PC-9 (cell line): ENCODE results near the gene CAMTA1. TPM values are rescaled to one million over a fixed set of nuclear protein-coding genes. Genes with fewer than 3 reads are reported as not detected.

ENCODE experiments used
- BruUV-seq: library from RNA; stranded (reverse); fragments of 400-500 nt; replicated peaks from 2 replicates; lab custom pipeline; 2021; lab: Mats Ljungman, UMichigan
- CTCF ChIA-PET: fragments of 300-600 bp; sonication (Branson Sonifier 250); formaldehyde crosslinking; loops from one replicate; lab custom pipeline; 2022; ENCODE audit warnings: antibody characterized with exemption; lab: Charles Lee
- POLR2A ChIA-PET: fragments of 300-600 bp; sonication (Branson Sonifier 250); formaldehyde crosslinking; loops from one replicate; lab custom pipeline; 2022; ENCODE audit warnings: antibody characterized with exemption; ENCODE audit not compliant: unreplicated experiment; lab: Charles Lee
- DNase-seq, 2 experiments: peaks; one replicate each; pipeline versions ENCODE4 v3.0.0 to v3.0.0-alpha.2; 2015 to 2022; ENCODE audit warnings: mixed read lengths in 1 of 2
- H2AFZ ChIP-seq: fragments of 200-600 bp; sonication (generic); 2 replicates; pipeline ENCODE4 v1.8.1; 2017; ENCODE audit warnings: antibody characterized with exemption
- H3F3A ChIP-seq: fragments of 200-600 bp; sonication (generic); 2 replicates; pipeline ENCODE4 v1.8.1; 2017; ENCODE audit warnings: antibody characterized with exemption, mild to moderate bottlenecking, low read depth; ENCODE audit not compliant: insufficient read depth
- H3K27ac ChIP-seq: fragments of 200-600 bp; sonication (generic); 2 replicates; pipeline ENCODE4 v1.6.1; 2016; ENCODE audit warnings: mixed run types
- H3K27me3 ChIP-seq: fragments of 200-600 bp; sonication (generic); 2 replicates; pipeline ENCODE4 v1.6.1; 2016; ENCODE audit warnings: low read depth, mixed run types; ENCODE audit not compliant: insufficient read depth
- H3K36me3 ChIP-seq: fragments of 200-600 bp; sonication (generic); 2 replicates; pipeline ENCODE4 v1.6.1; 2016; ENCODE audit warnings: low read depth, mixed run types
- H3K4me1 ChIP-seq: fragments of 200-600 bp; sonication (generic); replicated peaks from 2 replicates; pipeline ENCODE4 v1.6.1; 2016; ENCODE audit warnings: mixed run types; ENCODE audit not compliant: insufficient read depth
- H3K4me2 ChIP-seq: fragments of 200-600 bp; sonication (generic); 2 replicates; pipeline ENCODE4 v1.6.1; 2017; ENCODE audit warnings: mixed run types
- H3K4me3 ChIP-seq: fragments of 200-600 bp; sonication (generic); 2 replicates; pipeline ENCODE4 v1.6.1; 2016; ENCODE audit warnings: mixed run types
- H3K79me2 ChIP-seq: fragments of 200-600 bp; sonication (generic); 2 replicates; pipeline ENCODE4 v1.6.1; 2017; ENCODE audit warnings: low read depth, mixed run types
- H3K9me2 ChIP-seq: fragments of 200-600 bp; sonication (generic); 2 replicates; pipeline ENCODE4 v1.8.1; 2017; ENCODE audit warnings: mild to moderate bottlenecking; ENCODE audit not compliant: insufficient read depth
- H3K9me3 ChIP-seq: fragments of 200-600 bp; sonication (generic); 2 replicates; pipeline ENCODE4 v1.8.1; 2016; ENCODE audit warnings: low read depth; ENCODE audit not compliant: insufficient read depth
- H4K20me1 ChIP-seq: fragments of 200-600 bp; sonication (generic); 2 replicates; pipeline ENCODE4 v1.8.1; 2017; ENCODE audit not compliant: insufficient read depth
- EZH2 ChIP-seq: fragments of 200-600 bp; sonication (generic); IDR thresholded peaks from 2 replicates; pipeline ENCODE4 v1.8.0; 2017; ENCODE audit warnings: antibody characterized with exemption, low read depth
- intact Hi-C: fragments of 100-400 bp; cut with micrococcal nuclease; formaldehyde crosslinking; loops from one replicate; pipeline ENCODE4 v1.10.0; 2022; ENCODE audit not compliant: unreplicated experiment
- total RNA-seq: library from RNA; stranded (reverse); gene quantifications from 2 replicates; pipeline ENCODE4 v1.2.3, GENCODE V29; 2021
- TF ChIP-seq, protein P1 (sequence below): fragments of 200-600 bp; sonication (generic); conservative IDR thresholded peaks from 2 replicates; pipeline ENCODE4 v1.6.1; 2017; ENCODE audit warnings: mixed run types, antibody characterized with exemption, mild to moderate bottlenecking, moderate library complexity

The CAMTA1 gene
- total RNA-seq, 1 experiment from 2014 or later: 72.3 TPM

- no peaks in the 10 kb centered on the region for H3K9me2 ChIP-seq
- no peaks in the 10 kb centered on the region for H3K79me2 ChIP-seq
- H3F3A ChIP-seq: peaks cover 10% of the 10 kb centered on the region; the same call in 1 of the 2 replicates
- peak; percentile 84 to 99 for DNase-seq
- no peaks in the 10 kb centered on the region for H3K27me3 ChIP-seq
- intact Hi-C loops: loop anchor here (1.0 kb wide), 1 partner anchor 177 kb away; the partner anchor contains the start of gene PARK7
- CTCF ChIA-PET: no interaction called here
- H3K9me3 ChIP-seq: no peaks in the 10 kb centered on the region
- H3K4me3 ChIP-seq: peak within 1 kb of the TSS; percentile 58
- peak within 1 kb of the TSS; percentile 85 for H2AFZ ChIP-seq
- no TSS peak for BruUV-seq
- peak within 1 kb of the TSS; percentile 39; the same call in 1 of the 2 replicates for H3K27ac ChIP-seq
- no peak for TF ChIP-seq EZH2
- H4K20me1 ChIP-seq: no peaks in the 10 kb centered on the region
- H3K4me2 ChIP-seq: peak within 1 kb of the TSS; percentile 74
- POLR2A ChIA-PET: interaction anchor here (0.8 kb wide), 1 partner anchor 1771 kb away, joined by 16 read pairs; no protein-coding TSS in a partner anchor
- no peaks in the 10 kb centered on the region for H3K4me1 ChIP-seq
- 0 out of 2 replicates have a peak, but pooled peaks cover 5% of the 10 kb centered on the region for H3K36me3 ChIP-seq
These were observed 998.7 kb downstream of the CAMTA1 start, which contains the start of gene PER3 for GRCh38 chr1:7783826-7784491. PER3 (plus strand) TSS chr1:7784291; CDS start chr1:7784878, 587 bp downstream.

GRCh38 chr1:7784492-7785071 is 999.3 kb downstream of the CAMTA1 start:
- H3K36me3 ChIP-seq: 0 out of 2 replicates have a peak, but pooled peaks cover 5% of the 10 kb centered on the region
- no peaks in the 10 kb centered on the region for H3K9me2 ChIP-seq
- peak overlapping the region; percentile 39; the same call in 1 of the 2 replicates for H3K27ac ChIP-seq
- H3K27me3 ChIP-seq: no peaks in the 10 kb centered on the region
- H2AFZ ChIP-seq: no peak overlapping the region
- no peaks in the 10 kb centered on the region for H4K20me1 ChIP-seq
- peaks cover 10% of the 10 kb centered on the region; the same call in 1 of the 2 replicates for H3F3A ChIP-seq
- no peak for DNase-seq
- BruUV-seq: TSS peak; percentile 43
- H3K4me3 ChIP-seq: peak overlapping the region; percentile 57; the same call in 1 of the 2 replicates
- ChIA-PET POLR2A (no interaction called here), CTCF (no interaction called here)
- no peaks in the 10 kb centered on the region for H3K9me3 ChIP-seq
- intact Hi-C loops: no loop called here
- TF ChIP-seq, protein P1, sequence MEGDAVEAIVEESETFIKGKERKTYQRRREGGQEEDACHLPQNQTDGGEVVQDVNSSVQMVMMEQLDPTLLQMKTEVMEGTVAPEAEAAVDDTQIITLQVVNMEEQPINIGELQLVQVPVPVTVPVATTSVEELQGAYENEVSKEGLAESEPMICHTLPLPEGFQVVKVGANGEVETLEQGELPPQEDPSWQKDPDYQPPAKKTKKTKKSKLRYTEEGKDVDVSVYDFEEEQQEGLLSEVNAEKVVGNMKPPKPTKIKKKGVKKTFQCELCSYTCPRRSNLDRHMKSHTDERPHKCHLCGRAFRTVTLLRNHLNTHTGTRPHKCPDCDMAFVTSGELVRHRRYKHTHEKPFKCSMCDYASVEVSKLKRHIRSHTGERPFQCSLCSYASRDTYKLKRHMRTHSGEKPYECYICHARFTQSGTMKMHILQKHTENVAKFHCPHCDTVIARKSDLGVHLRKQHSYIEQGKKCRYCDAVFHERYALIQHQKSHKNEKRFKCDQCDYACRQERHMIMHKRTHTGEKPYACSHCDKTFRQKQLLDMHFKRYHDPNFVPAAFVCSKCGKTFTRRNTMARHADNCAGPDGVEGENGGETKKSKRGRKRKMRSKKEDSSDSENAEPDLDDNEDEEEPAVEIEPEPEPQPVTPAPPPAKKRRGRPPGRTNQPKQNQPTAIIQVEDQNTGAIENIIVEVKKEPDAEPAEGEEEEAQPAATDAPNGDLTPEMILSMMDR: no peak
- TF ChIP-seq EZH2: no peak
- H3K4me2 ChIP-seq: peak overlapping the region; percentile 74
- H3K79me2 ChIP-seq: no peaks in the 10 kb centered on the region
- H3K4me1 ChIP-seq: no peaks in the 10 kb centered on the region

GRCh38 chr1:7785108-7785507 is 999.9 kb downstream of the CAMTA1 start:
- ChIA-PET POLR2A (no interaction called here), CTCF (interaction anchor here (0.6 kb wide), 1 partner anchor 28 kb away, joined by 3 read pairs; no protein-coding TSS in a partner anchor)
- Histone ChIP-seq H3K79me2 (no peaks in the 10 kb centered on the region), H4K20me1 (no peaks in the 10 kb centered on the region), H2AFZ (no peak overlapping the region), H3K4me3 (peak overlapping the region; percentile 57; the same call in 1 of the 2 replicates), H3K27me3 (no peaks in the 10 kb centered on the region), H3F3A (peaks cover 10% of the 10 kb centered on the region; the same call in 1 of the 2 replicates), H3K4me1 (no peaks in the 10 kb centered on the region), H3K9me3 (no peaks in the 10 kb centered on the region), H3K4me2 (peak overlapping the region; percentile 74), H3K36me3 (peaks cover 10% of the 10 kb centered on the region), H3K9me2 (no peaks in the 10 kb centered on the region), H3K27ac (no peak overlapping the region)
- no peak for DNase-seq
- no peak for TF ChIP-seq EZH2
- TF ChIP-seq, protein P1: no peak
- intact Hi-C loops: no loop called here
- no TSS peak for BruUV-seq
